Measurements from ENCODE around the gene DNAJC5.
"Not testable (repeated sequence)": the region's sequence is repeated elsewhere in the genome, so short reads cannot be mapped to it uniquely, and the experiment has no call there.

Gene DNAJC5

DNA sequence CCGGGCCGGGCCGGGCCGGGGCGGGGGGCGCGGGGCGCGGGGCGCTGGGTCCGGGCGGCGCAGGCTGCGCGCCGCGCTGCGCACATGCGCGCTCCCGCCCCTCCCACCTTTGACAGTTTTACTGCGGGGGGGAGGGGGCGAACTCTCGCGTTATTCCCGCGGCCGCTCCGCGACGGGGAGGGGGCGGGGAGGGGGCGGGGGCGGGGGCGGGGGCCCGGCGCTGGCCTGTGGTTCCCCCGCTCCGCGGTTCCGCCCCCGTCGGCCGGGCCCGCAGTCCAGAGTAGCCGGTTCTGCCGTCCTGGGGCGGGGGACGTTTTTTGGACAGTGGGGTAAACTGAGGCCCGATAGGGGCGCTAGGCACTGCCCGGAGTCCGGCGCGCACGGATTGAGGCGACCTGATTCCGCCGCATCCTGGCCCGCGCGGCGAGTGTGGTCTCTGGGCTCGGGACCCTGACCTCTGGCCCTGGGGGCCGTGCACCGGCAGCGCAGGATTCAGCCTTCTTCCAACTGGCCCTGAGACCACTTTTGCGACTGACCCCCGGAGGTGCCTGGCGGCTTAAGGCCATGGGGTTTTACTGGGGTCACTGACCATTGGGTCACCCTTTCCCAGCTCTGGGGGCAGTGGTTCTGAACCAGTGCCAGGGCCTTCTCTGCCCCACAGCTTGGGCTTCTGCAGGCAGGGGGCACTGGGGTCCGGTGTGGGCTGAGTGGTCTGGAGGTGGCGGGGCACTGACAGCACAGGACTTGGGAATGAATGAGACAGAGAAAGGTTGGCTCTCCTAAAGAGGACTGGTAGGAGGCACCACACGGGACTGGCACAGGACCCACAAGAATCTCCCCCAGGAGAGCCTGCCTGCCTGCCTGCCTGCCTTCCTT is 75.2 kb downstream of the DNAJC5 start, which contains the start of gene ZNF512B:
Gene ZNF512B, minus strand, starts transcription at position 93 of the 876 bp plus-strand sequence. CDS start 1,980 bp downstream, outside the sequence.
- no peak for DNase-seq (ENCODE audit: low spot score)

DNA sequence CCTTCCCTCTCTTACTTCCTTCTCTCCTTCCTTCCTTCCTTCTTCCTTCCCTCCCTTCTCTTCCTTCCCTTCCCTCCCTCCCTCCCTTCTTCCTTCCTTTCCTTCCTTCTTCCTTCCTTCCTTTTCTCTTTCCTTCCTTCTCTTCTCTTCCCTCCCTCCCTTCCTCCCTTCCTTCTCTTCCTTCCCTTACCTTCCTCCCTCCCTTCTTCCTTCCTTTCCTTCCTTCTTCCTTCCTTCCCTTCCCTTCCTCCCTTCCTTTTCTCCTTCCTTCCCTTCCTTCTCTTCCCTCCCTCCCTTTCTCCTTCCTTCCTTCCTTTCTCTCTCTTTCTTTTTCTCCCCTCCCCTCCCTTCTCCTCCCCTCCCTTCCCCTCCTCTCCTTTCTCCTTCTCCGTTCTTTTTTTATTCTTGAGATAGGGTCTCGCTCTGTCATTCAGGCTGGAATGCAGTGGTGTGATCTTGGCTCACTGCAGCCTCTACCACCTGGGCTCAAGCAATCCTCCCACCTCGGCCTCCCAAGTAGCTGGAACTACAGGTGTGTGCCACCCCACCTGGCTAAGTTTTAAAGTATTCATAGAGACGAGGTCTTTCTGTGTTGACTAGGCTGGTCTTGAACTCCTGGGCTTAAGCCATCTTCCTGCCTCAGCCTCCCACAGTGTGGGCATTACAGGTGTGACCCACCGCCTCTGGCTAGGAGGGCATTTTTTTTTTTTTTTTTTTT is 75.9 kb downstream of the DNAJC5 start:
- no peak for DNase-seq (ENCODE audit: low spot score)

- DNase-seq (ENCODE audit: low spot score), result not testable (repeated sequence)
Measured at GRCh38 chr20:63971960-63972311, 77.0 kb downstream of the DNAJC5 start.

DNA sequence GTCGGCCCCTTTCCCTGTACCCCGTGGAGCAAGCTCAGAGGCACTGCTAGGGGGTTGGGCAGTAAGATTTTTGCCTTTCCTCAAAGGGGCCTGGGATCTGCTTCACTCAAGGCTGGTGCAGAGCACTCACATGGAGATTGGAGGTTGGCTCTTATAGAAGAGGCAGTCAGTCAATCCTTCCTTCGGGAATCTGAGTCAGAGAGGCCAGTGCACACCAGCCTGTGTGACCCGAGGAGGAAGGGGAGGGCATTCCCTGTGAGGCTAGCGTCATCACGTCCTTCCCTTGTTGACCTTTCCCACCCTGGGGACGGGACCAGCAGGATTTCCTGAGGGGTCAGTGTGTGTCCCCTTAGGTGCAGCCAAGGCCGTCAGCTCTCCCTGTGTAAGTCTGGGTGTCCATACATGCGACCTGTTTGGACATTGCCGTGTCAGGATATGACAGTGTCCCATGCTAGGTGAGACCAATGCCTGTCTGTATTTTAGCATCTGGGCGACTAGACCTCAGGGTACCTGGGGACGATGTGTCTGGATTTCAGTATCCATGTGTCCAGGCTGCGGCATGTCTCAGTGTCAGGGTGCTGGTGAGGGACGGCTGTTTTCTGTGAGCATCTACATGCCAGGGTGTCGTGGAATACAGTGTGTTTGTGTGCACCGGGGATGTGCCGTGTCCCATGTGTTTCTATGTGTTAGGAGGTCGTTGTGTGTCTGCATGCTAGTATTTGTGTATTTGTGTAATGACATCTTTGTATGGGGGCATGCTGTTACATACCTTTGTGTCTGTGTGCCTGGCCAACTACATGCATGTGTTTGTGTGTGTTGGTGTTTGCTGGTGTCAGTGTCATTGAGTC is 77.6 kb downstream of the DNAJC5 start:
- no peak for DNase-seq (ENCODE audit: low spot score)

- no peak for DNase-seq (ENCODE audit: low spot score)
Measured at GRCh38 chr20:63973160-63973479, 78.2 kb downstream of the DNAJC5 start.

GRCh38 chr20:63973636-63974401 is 78.9 kb downstream of the DNAJC5 start:
- DNase-seq (ENCODE audit: low spot score), result peak; percentile 98

DNA sequence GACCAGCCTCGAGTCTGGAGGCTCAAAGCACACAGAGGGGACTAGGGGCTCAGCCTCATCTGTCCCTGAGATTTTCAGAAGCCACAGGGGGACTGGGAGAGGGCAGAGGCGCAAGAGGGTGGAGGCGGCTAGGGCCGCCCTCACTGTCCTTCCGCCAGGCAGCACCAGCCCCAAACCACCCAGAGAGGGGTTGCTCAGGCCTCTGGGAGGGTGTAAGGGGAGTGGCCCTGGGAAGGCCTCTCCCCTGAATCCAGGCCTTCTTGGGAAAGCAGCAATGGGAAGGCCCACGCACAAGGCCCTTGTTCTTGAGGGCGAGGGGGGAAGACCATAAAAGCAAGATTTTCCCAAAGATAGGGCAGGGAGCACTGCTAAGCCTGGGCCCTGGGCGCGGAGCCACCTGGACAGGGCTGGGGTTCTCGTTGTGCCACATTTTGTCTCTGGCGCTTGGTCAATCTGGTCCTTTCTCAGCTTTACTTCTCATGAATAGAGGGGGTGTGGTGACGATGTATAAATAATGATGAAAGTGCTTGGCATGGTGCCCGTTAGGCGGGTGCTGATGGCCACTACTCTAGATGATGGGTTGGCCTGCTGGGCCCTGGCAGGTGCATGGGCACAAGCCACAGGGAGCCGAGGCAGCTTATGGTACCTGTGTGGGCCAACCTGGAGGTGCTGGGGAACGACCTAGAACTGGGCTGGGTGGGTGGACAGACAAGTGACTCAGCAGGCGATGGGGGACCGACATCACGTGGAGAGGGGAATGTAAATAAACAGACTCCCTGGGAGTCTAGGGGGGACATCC is 79.7 kb downstream of the DNAJC5 start:
- DNase-seq (ENCODE audit: low spot score), result no peak

- DNase-seq (ENCODE audit: low spot score), result not testable (repeated sequence)
Measured at GRCh38 chr20:63976511-63976910, 81.6 kb downstream of the DNAJC5 start.

- DNase-seq (ENCODE audit: low spot score), result no peak
Measured at GRCh38 chr20:63976980-63977738, 82.2 kb downstream of the DNAJC5 start.

DNA sequence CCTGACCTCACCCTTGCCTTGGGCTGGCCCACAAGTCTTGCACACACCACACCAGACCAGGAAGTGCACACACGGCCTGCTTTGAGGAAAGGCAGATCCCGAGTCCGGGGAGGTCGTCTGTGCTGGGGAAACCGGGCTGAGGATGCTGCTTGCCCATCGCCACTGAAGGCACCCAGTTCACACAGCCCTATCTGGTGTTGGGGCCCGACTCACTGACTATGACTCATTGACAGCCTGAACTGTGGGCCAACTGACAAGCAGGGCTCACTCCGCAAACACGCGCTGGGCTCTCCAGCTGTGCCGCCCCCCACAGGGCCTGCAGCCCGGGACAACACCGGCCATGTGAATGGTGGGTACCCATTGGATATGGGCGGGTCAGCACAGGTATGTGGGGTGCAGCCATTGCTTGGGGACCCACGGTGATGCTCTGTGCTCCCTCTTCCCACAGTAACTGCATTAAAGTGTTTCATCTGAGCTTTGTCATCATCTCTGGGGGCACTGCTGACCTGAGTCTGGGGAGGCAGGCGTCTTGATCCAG is 82.9 kb downstream of the DNAJC5 start:
- DNase-seq (ENCODE audit: low spot score), result no peak

- DNase-seq (ENCODE audit: low spot score), result peak; percentile 81
Measured at GRCh38 chr20:63978319-63979228, 83.6 kb downstream of the DNAJC5 start.

GRCh38 chr20:63979229-63979556 is 84.3 kb downstream of the DNAJC5 start:
- no peak for DNase-seq (ENCODE audit: low spot score)

- DNase-seq (ENCODE audit: low spot score), result peak; percentile 67
Measured at GRCh38 chr20:63979557-63980316, 84.8 kb downstream of the DNAJC5 start, which contains the start of gene SAMD10. SAMD10 (minus strand) TSS chr20:63979642; CDS start chr20:63979467, 175 bp downstream.

- DNase-seq (ENCODE audit: low spot score), result no peak
Measured at GRCh38 chr20:63980317-63980805, 85.4 kb downstream of the DNAJC5 start.

- peak; percentile 98 for DNase-seq (ENCODE audit: low spot score)
Measured at GRCh38 chr20:63980806-63981728, 86.1 kb downstream of the DNAJC5 start, which contains the start of gene PRPF6. PRPF6 (plus strand) TSS chr20:63981132; CDS start chr20:63981246, 114 bp downstream.

DNA sequence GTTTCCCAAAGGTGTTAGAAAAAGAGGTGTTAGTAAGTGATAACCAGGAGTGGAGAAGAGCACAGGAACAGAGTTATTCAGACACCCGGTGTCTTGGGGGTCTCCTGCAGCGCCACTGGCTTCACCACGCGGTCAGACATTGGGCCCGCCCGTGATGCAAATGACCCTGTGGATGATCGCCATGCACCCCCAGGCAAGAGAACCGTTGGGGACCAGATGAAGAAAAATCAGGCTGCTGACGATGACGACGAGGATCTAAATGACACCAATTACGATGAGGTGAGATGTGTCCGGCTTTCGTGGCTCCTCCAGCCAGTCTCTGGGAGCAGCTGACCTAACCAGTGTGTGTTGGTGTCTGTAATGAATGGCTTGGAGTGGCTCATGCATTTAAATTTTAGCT is 88.0 kb downstream of the DNAJC5 start:
- DNase-seq (ENCODE audit: low spot score), result no peak

All from HuH-7 (cell line).